Measurements from ENCODE around the gene ITGBL1.

Gene ITGBL1

DNA sequence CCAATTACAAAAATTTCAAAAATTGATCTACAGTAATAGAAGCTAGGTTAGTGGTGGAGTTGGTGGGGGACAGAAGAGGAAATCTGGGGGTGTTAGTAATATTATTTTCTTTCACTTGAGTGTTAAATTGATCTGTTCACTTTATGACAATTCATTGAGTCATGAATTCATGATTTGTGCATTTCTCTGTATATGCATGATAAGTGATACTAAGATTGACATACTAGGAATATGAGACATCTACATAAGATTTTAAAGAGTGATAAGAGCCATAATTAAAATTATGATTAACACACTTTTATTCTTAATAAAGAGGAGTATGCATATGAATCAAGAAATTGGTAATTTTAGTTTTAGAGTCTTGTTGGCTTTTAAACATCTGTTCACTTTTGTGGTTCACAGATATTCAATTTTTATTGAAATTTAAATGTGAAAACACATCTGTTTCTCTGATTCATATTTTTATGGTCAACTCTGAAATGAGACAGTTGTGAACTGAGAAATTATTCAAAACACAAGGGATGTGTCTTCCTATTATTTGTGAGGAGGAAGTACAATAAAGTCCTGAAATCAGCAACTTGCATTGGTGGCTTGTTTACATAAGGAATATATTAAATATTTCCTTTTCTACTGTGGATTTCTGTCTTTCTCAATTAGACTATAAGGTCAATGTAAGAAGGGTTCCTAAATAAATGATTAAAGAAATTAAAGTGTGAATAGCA is 196.5 kb downstream of the ITGBL1 start:
- ChIA-PET POLR2A (no interaction called here), CTCF (no interaction called here)
- H3K9me3 ChIP-seq (ENCODE audit: control insufficient read depth, insufficient read depth, low read depth, low read length), result no peaks in the 10 kb centered on the region
- H3K27ac ChIP-seq (ENCODE audit: extremely low read depth, low read depth, low read length), result no peak overlapping the region
- no peaks in the 10 kb centered on the region for H3K4me1 ChIP-seq (ENCODE audit: control insufficient read depth, insufficient read depth, low read length)
- H3K4me3 ChIP-seq (ENCODE audit: low read depth, low read length), result no peak overlapping the region
- no peak for TF ChIP-seq ZFP3 (tag by site-specific recombination; IDR thresholded peaks at IDR 0.05; ENCODE audit: low read depth)
- TF ChIP-seq, protein P1, sequence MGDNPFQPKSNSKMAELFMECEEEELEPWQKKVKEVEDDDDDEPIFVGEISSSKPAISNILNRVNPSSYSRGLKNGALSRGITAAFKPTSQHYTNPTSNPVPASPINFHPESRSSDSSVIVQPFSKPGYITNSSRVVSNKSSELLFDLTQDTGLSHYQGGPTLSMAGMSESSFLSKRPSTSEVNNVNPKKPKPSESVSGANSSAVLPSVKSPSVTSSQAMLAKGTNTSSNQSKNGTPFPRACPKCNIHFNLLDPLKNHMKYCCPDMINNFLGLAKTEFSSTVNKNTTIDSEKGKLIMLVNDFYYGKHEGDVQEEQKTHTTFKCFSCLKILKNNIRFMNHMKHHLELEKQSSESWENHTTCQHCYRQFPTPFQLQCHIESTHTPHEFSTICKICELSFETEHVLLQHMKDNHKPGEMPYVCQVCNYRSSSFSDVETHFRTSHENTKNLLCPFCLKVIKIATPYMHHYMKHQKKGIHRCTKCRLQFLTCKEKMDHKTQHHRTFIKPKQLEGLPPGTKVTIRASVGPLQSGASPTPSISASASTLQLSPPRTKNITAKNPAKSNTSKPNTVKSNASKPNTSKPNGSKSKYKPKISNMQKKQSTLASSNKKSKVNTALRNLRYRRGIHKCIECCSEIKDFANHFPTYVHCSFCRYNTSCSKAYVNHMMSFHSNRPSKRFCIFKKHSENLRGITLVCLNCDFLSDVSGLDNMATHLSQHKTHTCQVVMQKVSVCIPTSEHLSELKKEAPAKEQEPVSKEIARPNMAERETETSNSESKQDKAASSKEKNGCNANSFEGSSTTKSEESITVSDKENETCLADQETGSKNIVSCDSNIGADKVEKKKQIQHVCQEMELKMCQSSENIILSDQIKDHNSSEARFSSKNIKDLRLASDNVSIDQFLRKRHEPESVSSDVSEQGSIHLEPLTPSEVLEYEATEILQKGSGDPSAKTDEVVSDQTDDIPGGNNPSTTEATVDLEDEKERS (tag by site-specific recombination; IDR thresholded peaks at IDR 0.05), result no peak
- no peak for TF ChIP-seq ZNF549 (tag by site-specific recombination; IDR thresholded peaks at IDR 0.05)
- TF ChIP-seq ZNF548 (tag by site-specific recombination; IDR thresholded peaks at IDR 0.05), result no peak
- no peak for TF ChIP-seq ZNF274 (IDR thresholded peaks at IDR 0.05; ENCODE audit: low read length)
- no peak for TF ChIP-seq ZNF274 (tag by site-specific recombination; IDR thresholded peaks at IDR 0.05; ENCODE audit: borderline replicate concordance)
- no peak for TF ChIP-seq ZNF335 (tag by site-specific recombination; conservative IDR thresholded peaks at IDR 0.05)
- TF ChIP-seq ZBTB7A (tag by site-specific recombination; IDR thresholded peaks at IDR 0.05; ENCODE audit: low read depth), result no peak
- TF ChIP-seq BCL11A (tag by site-specific recombination; IDR thresholded peaks at IDR 0.05; ENCODE audit: low read depth), result no peak
- TF ChIP-seq ZNF677 (tag by site-specific recombination; IDR thresholded peaks at IDR 0.05), result no peak
- TF ChIP-seq ZNF132 (tag by site-specific recombination; IDR thresholded peaks at IDR 0.05; ENCODE audit: borderline replicate concordance), result no peak
- no peak for TF ChIP-seq ZBTB1 (tag by site-specific recombination; IDR thresholded peaks at IDR 0.05)
- TF ChIP-seq ZNF155 (tag by site-specific recombination; IDR thresholded peaks at IDR 0.05), result no peak
- TF ChIP-seq ZNF473 (tag by site-specific recombination; IDR thresholded peaks at IDR 0.05), result no peak
- H3K36me3 ChIP-seq (ENCODE audit: control insufficient read depth in 2 of 2, insufficient read depth in 1 of 2, low read length in 2 of 2), result no peaks in the 10 kb centered on the region

DNA sequence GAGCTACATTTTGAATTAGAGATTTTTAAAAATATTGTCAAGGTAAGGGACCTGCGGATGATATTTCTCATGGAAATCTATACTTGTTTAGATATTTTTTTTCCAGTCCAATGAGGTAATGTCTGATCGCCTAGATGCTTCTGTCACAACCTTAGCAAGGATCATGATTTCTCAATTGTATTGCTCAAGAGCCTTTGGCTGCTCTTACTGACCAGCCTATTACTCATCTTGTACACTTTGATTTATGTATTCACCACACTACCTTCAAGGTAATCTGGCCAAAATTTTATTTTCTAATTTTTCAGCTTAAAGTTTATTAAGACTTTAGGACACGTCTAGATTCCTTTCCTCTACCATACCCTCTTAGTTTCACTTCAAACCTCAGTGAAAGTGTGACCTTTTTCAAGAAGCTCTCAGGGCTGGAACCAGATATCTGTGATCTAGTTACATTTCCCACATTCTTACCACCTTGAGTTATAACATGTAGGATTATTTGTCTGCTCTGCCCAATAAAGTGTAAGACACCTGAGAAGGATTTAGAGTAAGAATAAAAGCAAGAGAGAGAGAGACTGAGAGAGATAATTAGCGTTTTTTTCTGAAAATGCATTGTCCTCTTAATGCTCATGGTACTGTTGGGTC is 197.1 kb downstream of the ITGBL1 start:
- ChIA-PET POLR2A (no interaction called here), CTCF (no interaction called here)
- H3K4me1 ChIP-seq (ENCODE audit: control insufficient read depth, insufficient read depth, low read length), result no peaks in the 10 kb centered on the region
- no peak overlapping the region for H3K27ac ChIP-seq (ENCODE audit: extremely low read depth, low read depth, low read length)
- no peak overlapping the region for H3K4me3 ChIP-seq (ENCODE audit: low read depth, low read length)
- no peaks in the 10 kb centered on the region for H3K36me3 ChIP-seq (ENCODE audit: control insufficient read depth in 2 of 2, insufficient read depth in 1 of 2, low read length in 2 of 2)
- H3K9me3 ChIP-seq (ENCODE audit: control insufficient read depth, insufficient read depth, low read depth, low read length), result no peaks in the 10 kb centered on the region
- TF ChIP-seq, protein P2, sequence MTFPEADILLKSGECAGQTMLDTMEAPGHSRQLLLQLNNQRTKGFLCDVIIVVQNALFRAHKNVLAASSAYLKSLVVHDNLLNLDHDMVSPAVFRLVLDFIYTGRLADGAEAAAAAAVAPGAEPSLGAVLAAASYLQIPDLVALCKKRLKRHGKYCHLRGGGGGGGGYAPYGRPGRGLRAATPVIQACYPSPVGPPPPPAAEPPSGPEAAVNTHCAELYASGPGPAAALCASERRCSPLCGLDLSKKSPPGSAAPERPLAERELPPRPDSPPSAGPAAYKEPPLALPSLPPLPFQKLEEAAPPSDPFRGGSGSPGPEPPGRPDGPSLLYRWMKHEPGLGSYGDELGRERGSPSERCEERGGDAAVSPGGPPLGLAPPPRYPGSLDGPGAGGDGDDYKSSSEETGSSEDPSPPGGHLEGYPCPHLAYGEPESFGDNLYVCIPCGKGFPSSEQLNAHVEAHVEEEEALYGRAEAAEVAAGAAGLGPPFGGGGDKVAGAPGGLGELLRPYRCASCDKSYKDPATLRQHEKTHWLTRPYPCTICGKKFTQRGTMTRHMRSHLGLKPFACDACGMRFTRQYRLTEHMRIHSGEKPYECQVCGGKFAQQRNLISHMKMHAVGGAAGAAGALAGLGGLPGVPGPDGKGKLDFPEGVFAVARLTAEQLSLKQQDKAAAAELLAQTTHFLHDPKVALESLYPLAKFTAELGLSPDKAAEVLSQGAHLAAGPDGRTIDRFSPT (tag by site-specific recombination; IDR thresholded peaks at IDR 0.05), result no peak
- TF ChIP-seq GLI4 (tag by site-specific recombination; IDR thresholded peaks at IDR 0.05) (no peak), ZNF157 (tag by site-specific recombination; IDR thresholded peaks at IDR 0.05) (no peak), ZNF670 (tag by site-specific recombination; IDR thresholded peaks at IDR 0.05; ENCODE audit: low read depth) (no peak), ZNF214 (tag by site-specific recombination; IDR thresholded peaks at IDR 0.05; ENCODE audit: borderline replicate concordance) (no peak)
- TF ChIP-seq, protein P3, sequence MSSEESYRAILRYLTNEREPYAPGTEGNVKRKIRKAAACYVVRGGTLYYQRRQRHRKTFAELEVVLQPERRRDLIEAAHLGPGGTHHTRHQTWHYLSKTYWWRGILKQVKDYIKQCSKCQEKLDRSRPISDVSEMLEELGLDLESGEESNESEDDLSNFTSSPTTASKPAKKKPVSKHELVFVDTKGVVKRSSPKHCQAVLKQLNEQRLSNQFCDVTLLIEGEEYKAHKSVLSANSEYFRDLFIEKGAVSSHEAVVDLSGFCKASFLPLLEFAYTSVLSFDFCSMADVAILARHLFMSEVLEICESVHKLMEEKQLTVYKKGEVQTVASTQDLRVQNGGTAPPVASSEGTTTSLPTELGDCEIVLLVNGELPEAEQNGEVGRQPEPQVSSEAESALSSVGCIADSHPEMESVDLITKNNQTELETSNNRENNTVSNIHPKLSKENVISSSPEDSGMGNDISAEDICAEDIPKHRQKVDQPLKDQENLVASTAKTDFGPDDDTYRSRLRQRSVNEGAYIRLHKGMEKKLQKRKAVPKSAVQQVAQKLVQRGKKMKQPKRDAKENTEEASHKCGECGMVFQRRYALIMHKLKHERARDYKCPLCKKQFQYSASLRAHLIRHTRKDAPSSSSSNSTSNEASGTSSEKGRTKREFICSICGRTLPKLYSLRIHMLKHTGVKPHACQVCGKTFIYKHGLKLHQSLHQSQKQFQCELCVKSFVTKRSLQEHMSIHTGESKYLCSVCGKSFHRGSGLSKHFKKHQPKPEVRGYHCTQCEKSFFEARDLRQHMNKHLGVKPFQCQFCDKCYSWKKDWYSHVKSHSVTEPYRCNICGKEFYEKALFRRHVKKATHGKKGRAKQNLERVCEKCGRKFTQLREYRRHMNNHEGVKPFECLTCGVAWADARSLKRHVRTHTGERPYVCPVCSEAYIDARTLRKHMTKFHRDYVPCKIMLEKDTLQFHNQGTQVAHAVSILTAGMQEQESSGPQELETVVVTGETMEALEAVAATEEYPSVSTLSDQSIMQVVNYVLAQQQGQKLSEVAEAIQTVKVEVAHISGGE (tag by site-specific recombination; conservative IDR thresholded peaks at IDR 0.05; ENCODE audit: low read depth), result no peak
- TF ChIP-seq, protein P4, sequence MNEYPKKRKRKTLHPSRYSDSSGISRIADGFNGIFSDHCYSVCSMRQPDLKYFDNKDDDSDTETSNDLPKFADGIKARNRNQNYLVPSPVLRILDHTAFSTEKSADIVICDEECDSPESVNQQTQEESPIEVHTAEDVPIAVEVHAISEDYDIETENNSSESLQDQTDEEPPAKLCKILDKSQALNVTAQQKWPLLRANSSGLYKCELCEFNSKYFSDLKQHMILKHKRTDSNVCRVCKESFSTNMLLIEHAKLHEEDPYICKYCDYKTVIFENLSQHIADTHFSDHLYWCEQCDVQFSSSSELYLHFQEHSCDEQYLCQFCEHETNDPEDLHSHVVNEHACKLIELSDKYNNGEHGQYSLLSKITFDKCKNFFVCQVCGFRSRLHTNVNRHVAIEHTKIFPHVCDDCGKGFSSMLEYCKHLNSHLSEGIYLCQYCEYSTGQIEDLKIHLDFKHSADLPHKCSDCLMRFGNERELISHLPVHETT (tag by site-specific recombination; IDR thresholded peaks at IDR 0.05), result no peak
- TF ChIP-seq, protein P5, sequence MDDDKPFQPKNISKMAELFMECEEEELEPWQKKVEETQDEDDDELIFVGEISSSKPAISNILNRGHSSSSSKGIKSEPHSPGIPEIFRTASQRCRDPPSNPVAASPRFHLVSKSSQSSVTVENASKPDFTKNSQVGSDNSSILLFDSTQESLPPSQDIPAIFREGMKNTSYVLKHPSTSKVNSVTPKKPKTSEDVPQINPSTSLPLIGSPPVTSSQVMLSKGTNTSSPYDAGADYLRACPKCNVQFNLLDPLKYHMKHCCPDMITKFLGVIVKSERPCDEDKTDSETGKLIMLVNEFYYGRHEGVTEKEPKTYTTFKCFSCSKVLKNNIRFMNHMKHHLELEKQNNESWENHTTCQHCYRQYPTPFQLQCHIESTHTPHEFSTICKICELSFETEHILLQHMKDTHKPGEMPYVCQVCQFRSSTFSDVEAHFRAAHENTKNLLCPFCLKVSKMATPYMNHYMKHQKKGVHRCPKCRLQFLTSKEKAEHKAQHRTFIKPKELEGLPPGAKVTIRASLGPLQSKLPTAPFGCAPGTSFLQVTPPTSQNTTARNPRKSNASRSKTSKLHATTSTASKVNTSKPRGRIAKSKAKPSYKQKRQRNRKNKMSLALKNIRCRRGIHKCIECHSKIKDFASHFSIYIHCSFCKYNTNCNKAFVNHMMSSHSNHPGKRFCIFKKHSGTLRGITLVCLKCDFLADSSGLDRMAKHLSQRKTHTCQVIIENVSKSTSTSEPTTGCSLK (tag by site-specific recombination; IDR thresholded peaks at IDR 0.05), result no peak

All from HEK293 (cell line).